GM12878 (cell line): ENCODE results near the gene PRR12. TPM values are rescaled to one million over a fixed set of nuclear protein-coding genes. Genes with fewer than 3 reads are reported as not detected.

Experiments used
- ATAC-seq: fragments of 200-7000 bp; cut with Tn5 transposase; 3 replicates; pipeline ENCODE4 v1.9.1; 2020; ENCODE audit warnings: mild to moderate bottlenecking, moderate library complexity
- BruUV-seq: library from RNA; stranded (reverse); fragments of 400-500 nt; replicated peaks from 2 replicates; lab custom pipeline; 2021; lab: Mats Ljungman, UMichigan
- CTCF ChIA-PET: fragments of 300-600 bp; sonication (Branson Sonifier 250); formaldehyde crosslinking; extraction: SDS; loops from one replicate; lab custom pipeline; 2021; ENCODE audit warnings: inconsistent platforms; lab: Yijun Ruan, JAX
- POLR2A ChIA-PET: fragments of 350-600 bp; formaldehyde crosslinking; extraction: SDS; loops from one replicate; lab custom pipeline; 2021; ENCODE audit warnings: inconsistent platforms; lab: Charles Lee
- RAD21 ChIA-PET: fragments of 300-600 bp; sonication (Branson Sonifier 250); formaldehyde crosslinking; loops from one replicate; lab custom pipeline; 2023; ENCODE audit warnings: antibody characterized with exemption; ENCODE audit not compliant: unreplicated experiment; lab: Charles Lee
- SMC1A ChIA-PET: fragments of 300-600 bp; sonication (Branson Sonifier 250); formaldehyde crosslinking; loops from one replicate; lab custom pipeline; 2023; ENCODE audit not compliant: unreplicated experiment, uncharacterized antibody; lab: Charles Lee
- DNase-seq: peaks from one replicate; pipeline ENCODE4 v3.0.0-alpha.2; 2011; ENCODE audit warnings: low read depth, low spot score
- FAIRE-seq: peaks from 3 replicates; lab custom pipeline; 2011; peaks lifted over from hg19 to GRCh38; lab: Jason Lieb, UNC
- H2AFZ ChIP-seq: 2 replicates; pipeline ENCODE4 v1.6.0; 2011; ENCODE audit warnings: low read depth, low read length, control low read depth; ENCODE audit not compliant: control insufficient read depth
- H3K27ac ChIP-seq: 2 replicates; pipeline ENCODE4 v1.5.1; 2011; ENCODE audit warnings: control low read depth; ENCODE audit not compliant: control insufficient read depth, insufficient read depth
- H3K27me3 ChIP-seq, 2 experiments: replicated peaks in 1 of 2; 2 replicates each; pipeline versions ENCODE4 v1.6.0 to v1.6.1; 2011; ENCODE audit warnings: low read length in 1 of 2; ENCODE audit not compliant: control insufficient read depth in 2 of 2, insufficient read depth in 2 of 2
- H3K36me3 ChIP-seq, 2 experiments: 2 replicates each; pipeline ENCODE4 v1.5.1; 2011; ENCODE audit warnings: low read length in 1 of 2; ENCODE audit not compliant: control insufficient read depth in 2 of 2, insufficient read depth in 2 of 2
- H3K4me1 ChIP-seq: 2 replicates; pipeline ENCODE4 v1.6.1; 2011; ENCODE audit warnings: mild to moderate bottlenecking, low read length, moderate library complexity, mixed read lengths; ENCODE audit not compliant: control insufficient read depth, insufficient read depth
- H3K4me2 ChIP-seq: 2 replicates; pipeline ENCODE4 v1.6.0; 2011; ENCODE audit warnings: control low read depth; ENCODE audit not compliant: control insufficient read depth, insufficient read depth
- H3K4me3 ChIP-seq: fragments of 200-600 bp; sonication (generic); 2 replicates; pipeline ENCODE4 v1.5.1; 2016
- H3K79me2 ChIP-seq: 2 replicates; pipeline ENCODE4 v1.6.0; 2011; ENCODE audit warnings: low read length; ENCODE audit not compliant: control insufficient read depth, insufficient read depth
- H3K9ac ChIP-seq: 2 replicates; pipeline ENCODE4 v1.8.0; 2011; ENCODE audit warnings: low read length, control low read depth, mixed read lengths; ENCODE audit not compliant: control insufficient read depth, insufficient read depth
- H3K9me3 ChIP-seq: replicated peaks from 3 replicates; pipeline ENCODE4 v1.5.1; 2011; ENCODE audit warnings: mild to moderate bottlenecking, low read length; ENCODE audit not compliant: control insufficient read depth, insufficient read depth
- H4K20me1 ChIP-seq: 2 replicates; pipeline ENCODE4 v1.6.0; 2011; ENCODE audit not compliant: control insufficient read depth, insufficient read depth
- BHLHE40 ChIP-seq, 2 experiments: fragments of 450-650 bp in 1 of 2; IDR thresholded peaks; 2 replicates each; pipeline ENCODE4 v1.6.1; 2011 to 2017; ENCODE audit warnings: low read depth in 2 of 2, borderline replicate concordance in 1 of 2, improper control_type of control experiment in 1 of 2, low read length in 1 of 2, mild to moderate bottlenecking in 1 of 2
- DPF2 ChIP-seq: fragments of 450-650 bp; IDR thresholded peaks from 2 replicates; pipeline ENCODE4 v1.6.1; 2017; ENCODE audit warnings: mild to moderate bottlenecking
- HDGF ChIP-seq: fragments of 450-650 bp; IDR thresholded peaks from 2 replicates; pipeline ENCODE4 v1.6.1; 2016; ENCODE audit warnings: antibody characterized with exemption
- IKZF1 ChIP-seq: fragments of 450-650 bp; conservative IDR thresholded peaks from 2 replicates; pipeline ENCODE4 v1.6.1; 2017; ENCODE audit warnings: antibody characterized with exemption, mild to moderate bottlenecking
- LARP7 ChIP-seq: fragments of 450-650 bp; IDR thresholded peaks from 2 replicates; pipeline ENCODE4 v1.6.1; 2017; ENCODE audit warnings: mild to moderate bottlenecking
- MEF2A ChIP-seq: IDR thresholded peaks from 2 replicates; pipeline ENCODE4 v1.6.1; 2011; ENCODE audit warnings: low read depth, mild to moderate bottlenecking, low read length, moderate library complexity; ENCODE audit not compliant: insufficient read depth
- MTA2 ChIP-seq: fragments of 450-650 bp; IDR thresholded peaks from 2 replicates; pipeline ENCODE4 v1.6.1; 2016; ENCODE audit warnings: low read depth, mild to moderate bottlenecking, moderate library complexity
- NBN ChIP-seq: fragments of 450-650 bp; IDR thresholded peaks from 2 replicates; pipeline ENCODE4 v1.6.1; 2016
- POLR2A ChIP-seq: IDR thresholded peaks from 2 replicates; pipeline ENCODE4 v1.6.1; 2011; ENCODE audit warnings: low read depth, mild to moderate bottlenecking, low read length
- SMAD1 ChIP-seq: fragments of 450-650 bp; IDR thresholded peaks from 2 replicates; pipeline ENCODE4 v1.6.1; 2018; ENCODE audit warnings: mild to moderate bottlenecking, low read depth; ENCODE audit not compliant: partially characterized antibody
- SMARCA5 ChIP-seq: fragments of 450-650 bp; IDR thresholded peaks from 2 replicates; pipeline ENCODE4 v1.6.1; 2017; ENCODE audit warnings: mild to moderate bottlenecking
- SP1 ChIP-seq: IDR thresholded peaks from one replicate; pipeline ENCODE4 v1.6.1; 2011; ENCODE audit warnings: low read depth, low read length
- SUPT20H ChIP-seq: IDR thresholded peaks from 2 replicates; pipeline ENCODE4 v1.6.1; 2011; ENCODE audit warnings: low read depth, mild to moderate bottlenecking, low read length, moderate library complexity, borderline replicate concordance; ENCODE audit not compliant: control insufficient read depth
- TCF12 ChIP-seq: IDR thresholded peaks from 2 replicates; pipeline ENCODE4 v1.6.1; 2011; ENCODE audit warnings: low read depth, mild to moderate bottlenecking, low read length
- WGBS: methylation state at CpG from one replicate; pipeline ENCODE4 v1.1.6; 2016; ENCODE audit warnings: low lambda C conversion rate; ENCODE audit not compliant: insufficient replicate concordance, insufficient coverage; ENCODE audit errors: missing lambda C conversion rate; 5-methylcytosine and 5-hydroxymethylcytosine counted together
- in situ Hi-C: fragments of 300-500 bp; cut with MboI; formaldehyde crosslinking; loops from 9 replicates; pipeline ENCODE4 v1.14.3; 2018; ENCODE audit warnings: mixed read lengths
- intact Hi-C: fragments of 100-400 bp; cut with micrococcal nuclease; formaldehyde crosslinking; loops from one replicate; pipeline ENCODE4 v1.14.2; 2022; ENCODE audit not compliant: unreplicated experiment
- polyA plus RNA-seq, 11 experiments: library from polyadenylated mRNA; depleted of rRNA in 4 of 11; unstranded in 6 of 11; stranded (reverse) in 5 of 11; fragments of >200 nt; fragmentation: Nextera tagmentation in 4 of 11; fragmentation: Illumina TruSeq in 1 of 11; extraction: Ambion mirVana in 4 of 11; extraction: Trizol in 1 of 11; gene quantifications; 1 replicate in 1 of 11; 2 replicates in 10 of 11; pipeline versions ENCODE4 v1.2.1 to v1.2.3, GENCODE V29; 2011 to 2016; ENCODE audit warnings: inconsistent platforms in 2 of 11, missing spikeins in 2 of 11, low read depth in 1 of 11
- total RNA-seq, 4 experiments: library from RNA; depleted of rRNA in 3 of 4; stranded (reverse); fragments of >200 nt in 3 of 4; fragmentation: Illumina TruSeq in 1 of 4; extraction: Trizol in 1 of 4; gene quantifications; 2 replicates each; pipeline versions ENCODE4 v1.2.1 to v1.2.3, GENCODE V29; 2013 to 2021
- TF ChIP-seq, protein P1 (sequence below): IDR thresholded peaks from 2 replicates; pipeline ENCODE4 v1.6.1; 2011; ENCODE audit warnings: mild to moderate bottlenecking, low read depth, low read length, moderate library complexity; ENCODE audit not compliant: insufficient replicate concordance
- TF ChIP-seq, protein P2 (sequence below): IDR thresholded peaks from 2 replicates; pipeline ENCODE4 v1.6.1; 2012; ENCODE audit warnings: low read depth, low read length, improper control_type of control experiment
- TF ChIP-seq, protein P3 (sequence below), 3 experiments: IDR thresholded peaks in 2 of 3; conservative IDR thresholded peaks in 1 of 3; 2 replicates each; pipeline ENCODE4 v1.5.1; 2011; ENCODE audit warnings: low read depth in 3 of 3, low read length in 3 of 3, mild to moderate bottlenecking in 3 of 3, control low read depth in 2 of 3, moderate library complexity in 2 of 3, inconsistent platforms in 1 of 3, mixed read lengths in 1 of 3; ENCODE audit not compliant: control insufficient read depth in 2 of 3, insufficient read depth in 1 of 3; ENCODE audit errors: extremely low read depth in 1 of 3

PRR12 gene
- total and polyA plus RNA-seq, 10 of the 15 experiments (the other 5 are each of a cell fraction or from before 2014, with no cell fraction given): 0.02 to 25.3 (median 1.6) TPM

DNA sequence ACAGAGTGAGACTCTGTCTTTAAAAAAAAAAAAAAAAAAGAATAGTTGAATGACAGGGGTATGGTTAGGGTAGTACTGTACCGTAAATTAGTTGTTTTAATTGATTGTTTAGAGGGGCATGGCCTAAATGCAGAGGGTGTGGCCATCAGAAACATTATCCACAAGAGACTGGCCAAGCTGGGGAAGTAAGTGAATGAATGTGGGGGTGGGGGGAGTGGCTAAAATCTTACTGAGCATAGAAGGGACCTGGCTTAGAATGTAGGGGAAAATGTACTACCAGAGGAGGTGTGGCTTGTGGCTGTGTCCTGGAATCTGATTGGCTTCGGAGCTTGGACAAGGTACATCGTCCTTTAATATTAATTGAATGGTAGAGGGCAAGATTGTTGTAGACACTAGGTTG lies 78.5 kb downstream of the PRR12 start (continued):
- TF ChIP-seq, protein P1, sequence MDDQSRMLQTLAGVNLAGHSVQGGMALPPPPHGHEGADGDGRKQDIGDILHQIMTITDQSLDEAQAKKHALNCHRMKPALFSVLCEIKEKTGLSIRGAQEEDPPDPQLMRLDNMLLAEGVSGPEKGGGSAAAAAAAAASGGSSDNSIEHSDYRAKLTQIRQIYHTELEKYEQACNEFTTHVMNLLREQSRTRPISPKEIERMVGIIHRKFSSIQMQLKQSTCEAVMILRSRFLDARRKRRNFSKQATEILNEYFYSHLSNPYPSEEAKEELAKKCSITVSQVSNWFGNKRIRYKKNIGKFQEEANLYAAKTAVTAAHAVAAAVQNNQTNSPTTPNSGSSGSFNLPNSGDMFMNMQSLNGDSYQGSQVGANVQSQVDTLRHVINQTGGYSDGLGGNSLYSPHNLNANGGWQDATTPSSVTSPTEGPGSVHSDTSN: no peak
- no peak for TF ChIP-seq SMAD1

DNA sequence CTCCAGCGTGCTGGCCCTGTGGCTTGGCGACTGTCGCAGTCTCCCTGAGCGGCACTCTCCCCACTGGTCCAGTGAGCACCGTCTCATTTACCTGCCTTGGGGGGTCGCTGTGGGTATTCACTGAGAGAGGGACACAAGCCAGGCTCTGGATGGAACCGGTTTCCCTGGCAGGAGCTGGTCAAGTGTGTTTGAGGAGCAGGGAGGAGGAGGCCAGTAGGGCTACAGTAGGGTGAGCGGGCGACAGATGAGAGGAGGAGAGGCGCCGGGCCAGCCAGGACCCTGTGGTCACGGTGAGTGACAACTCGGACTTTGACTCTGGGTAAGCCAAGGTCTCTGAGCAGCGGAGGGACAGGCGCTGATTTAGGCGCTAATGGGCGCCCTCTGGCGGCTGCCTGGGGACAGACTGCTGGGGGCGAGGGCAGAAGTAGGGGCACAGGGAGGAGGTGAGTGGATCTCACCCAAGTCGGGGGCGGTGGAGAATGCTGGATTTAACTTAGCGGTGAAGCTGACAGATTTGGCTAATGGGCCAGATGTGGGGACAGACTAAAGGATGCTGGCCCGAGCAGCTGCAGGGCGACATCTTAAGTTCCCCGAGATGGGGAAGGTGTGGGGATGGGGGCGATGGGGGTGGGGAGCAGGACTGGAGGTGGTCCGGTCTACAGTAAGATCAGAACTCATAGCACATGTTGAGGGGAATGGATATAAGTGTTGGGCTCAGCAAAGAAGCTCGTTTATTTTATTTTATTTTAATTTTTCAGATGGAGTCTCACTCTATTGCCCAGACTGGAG lies 81.3 kb downstream of the PRR12 start:
- intact Hi-C loops (no loop called here), in situ Hi-C loops (no loop called here)
- Histone ChIP-seq H3K79me2 (peaks cover 3% of the 10 kb centered on the region), H3K27me3 (no peaks in the 10 kb centered on the region), H4K20me1 (no peaks in the 10 kb centered on the region), H3K4me2 (peak overlapping the region; percentile 77), H3K4me3 (no peak overlapping the region), H3K9me3 (no peaks in the 10 kb centered on the region), H3K36me3 (no peaks in the 10 kb centered on the region; a peak in 2 of 4 replicates), H3K27ac (peak overlapping the region; percentile 51; the same call in 1 of the 2 replicates), H3K4me1 (peaks cover 28% of the 10 kb centered on the region), H2AFZ (peak overlapping the region; percentile 81), H3K9ac (peak overlapping the region; percentile 52; the same call in 1 of the 2 replicates)
- RAD21 ChIA-PET: interaction anchor here (1.2 to 8.6 kb wide), 3 partner anchors 7 to 102 kb away, joined by 3 to 131 read pairs (median 34); partner anchors contain the start of genes BCL2L12, IRF3, RRAS and SCAF1
- WGBS: 11% methylated on average over 27 of the region's 28 CpGs
- SMC1A ChIA-PET: interaction anchor here (1.0 to 2.9 kb wide), 6 partner anchors 9 to 102 kb away, joined by 3 to 15 read pairs (median 5); partner anchors contain the start of genes NOSIP, PRRG2 and RRAS
- no TSS peak for BruUV-seq
- FAIRE-seq (peak; percentile 62), DNase-seq (no peak), ATAC-seq (peak; percentile 52)
- CTCF ChIA-PET: interaction anchor here (0.7 to 10.5 kb wide), 20 partner anchors 6 to 202 kb away, joined by 3 to 130 read pairs (median 4); partner anchors contain the start of genes BCL2L12, IRF3, NOSIP and PRRG2
- POLR2A ChIA-PET: interaction anchor here (0.5 to 11.2 kb wide), 7 partner anchors 6 to 219 kb away, joined by 3 to 200 read pairs (median 6); partner anchors contain the start of genes BCL2L12, IRF3, NOSIP and PRRG2
- no peak for TF ChIP-seq MEF2A
- 0 out of 2 replicates have a peak, but pooled peaks have one; percentile 27 for TF ChIP-seq MTA2
- TF ChIP-seq, protein P2, sequence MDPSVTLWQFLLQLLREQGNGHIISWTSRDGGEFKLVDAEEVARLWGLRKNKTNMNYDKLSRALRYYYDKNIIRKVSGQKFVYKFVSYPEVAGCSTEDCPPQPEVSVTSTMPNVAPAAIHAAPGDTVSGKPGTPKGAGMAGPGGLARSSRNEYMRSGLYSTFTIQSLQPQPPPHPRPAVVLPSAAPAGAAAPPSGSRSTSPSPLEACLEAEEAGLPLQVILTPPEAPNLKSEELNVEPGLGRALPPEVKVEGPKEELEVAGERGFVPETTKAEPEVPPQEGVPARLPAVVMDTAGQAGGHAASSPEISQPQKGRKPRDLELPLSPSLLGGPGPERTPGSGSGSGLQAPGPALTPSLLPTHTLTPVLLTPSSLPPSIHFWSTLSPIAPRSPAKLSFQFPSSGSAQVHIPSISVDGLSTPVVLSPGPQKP: 0 out of 2 replicates have a peak, but pooled peaks have one; percentile 19
- TF ChIP-seq, protein P3, sequence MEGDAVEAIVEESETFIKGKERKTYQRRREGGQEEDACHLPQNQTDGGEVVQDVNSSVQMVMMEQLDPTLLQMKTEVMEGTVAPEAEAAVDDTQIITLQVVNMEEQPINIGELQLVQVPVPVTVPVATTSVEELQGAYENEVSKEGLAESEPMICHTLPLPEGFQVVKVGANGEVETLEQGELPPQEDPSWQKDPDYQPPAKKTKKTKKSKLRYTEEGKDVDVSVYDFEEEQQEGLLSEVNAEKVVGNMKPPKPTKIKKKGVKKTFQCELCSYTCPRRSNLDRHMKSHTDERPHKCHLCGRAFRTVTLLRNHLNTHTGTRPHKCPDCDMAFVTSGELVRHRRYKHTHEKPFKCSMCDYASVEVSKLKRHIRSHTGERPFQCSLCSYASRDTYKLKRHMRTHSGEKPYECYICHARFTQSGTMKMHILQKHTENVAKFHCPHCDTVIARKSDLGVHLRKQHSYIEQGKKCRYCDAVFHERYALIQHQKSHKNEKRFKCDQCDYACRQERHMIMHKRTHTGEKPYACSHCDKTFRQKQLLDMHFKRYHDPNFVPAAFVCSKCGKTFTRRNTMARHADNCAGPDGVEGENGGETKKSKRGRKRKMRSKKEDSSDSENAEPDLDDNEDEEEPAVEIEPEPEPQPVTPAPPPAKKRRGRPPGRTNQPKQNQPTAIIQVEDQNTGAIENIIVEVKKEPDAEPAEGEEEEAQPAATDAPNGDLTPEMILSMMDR (IDR thresholded peaks at IDR 0.05 in 2 of 3, conservative IDR thresholded peaks at IDR 0.05 in 1 of 3; ENCODE audit: control insufficient read depth in 2 of 3, extremely low read depth in 1 of 3, insufficient read depth in 1 of 3, low read depth in 3 of 3, low read length in 3 of 3): peak; percentile 83 to 99 (median 98)
- TF ChIP-seq BHLHE40 (IDR thresholded peaks at IDR 0.05; ENCODE audit: borderline replicate concordance in 1 of 2, low read depth in 2 of 2, low read length in 1 of 2): peak; percentile 31 to 46; a peak in 2 of 4 replicates
- TF ChIP-seq SMARCA5: peak; percentile 90
- TF ChIP-seq LARP7: peak; percentile 53; the same call in 1 of the 2 replicates
- no peak for TF ChIP-seq TCF12
- peak; percentile 9 for TF ChIP-seq SP1
- 0 out of 2 replicates have a peak, but pooled peaks have one; percentile 34 for TF ChIP-seq POLR2A
- TF ChIP-seq IKZF1: 0 out of 2 replicates have a peak, but pooled peaks have one; percentile 31
- TF ChIP-seq NBN: peak; percentile 79
- TF ChIP-seq SUPT20H: no peak
- TF ChIP-seq HDGF: 0 out of 2 replicates have a peak, but pooled peaks have one; percentile 58
- TF ChIP-seq DPF2: 0 out of 2 replicates have a peak, but pooled peaks have one; percentile 39
